Brain microvascular endothelial cell (primary cell): ENCODE data around the gene TMEM209.

Experiments
- DNase-seq: peaks from one replicate; pipeline ENCODE4 v3.0.0-alpha.2; 2020
- H3K27ac ChIP-seq: fragments of 250-450 bp; sonication (Bioruptor Pico); 2 replicates; pipeline ENCODE4 v1.5.1; 2020; ENCODE audit warnings: mild to moderate bottlenecking, moderate library complexity
- H3K27me3 ChIP-seq: fragments of 250-450 bp; sonication (Bioruptor Pico); replicated peaks from 2 replicates; pipeline ENCODE4 v1.5.1; 2020; ENCODE audit warnings: mild to moderate bottlenecking
- H3K36me3 ChIP-seq: fragments of 250-450 bp; sonication (Bioruptor Pico); replicated peaks from 2 replicates; pipeline ENCODE4 v1.5.1; 2020; ENCODE audit warnings: mild to moderate bottlenecking
- H3K4me3 ChIP-seq: 2 replicates; pipeline ENCODE4 v1.5.1; 2011; ENCODE audit warnings: low read depth, mild to moderate bottlenecking, control low read depth, low read length, moderate library complexity
- in situ Hi-C: cut with HindIII; loops from 2 replicates; pipeline ENCODE4 v1.10.0; 2017; ENCODE audit warnings: low sequenced_read_pairs, low pct_ligation_motif_present
- TF ChIP-seq, protein P1 (sequence below): IDR thresholded peaks from 2 replicates; pipeline ENCODE4 v1.5.1; 2011; ENCODE audit warnings: low read depth, mild to moderate bottlenecking, moderate library complexity, low read length, control low read depth, inconsistent platforms; ENCODE audit errors: missing control alignments

TMEM209 gene

DNA sequence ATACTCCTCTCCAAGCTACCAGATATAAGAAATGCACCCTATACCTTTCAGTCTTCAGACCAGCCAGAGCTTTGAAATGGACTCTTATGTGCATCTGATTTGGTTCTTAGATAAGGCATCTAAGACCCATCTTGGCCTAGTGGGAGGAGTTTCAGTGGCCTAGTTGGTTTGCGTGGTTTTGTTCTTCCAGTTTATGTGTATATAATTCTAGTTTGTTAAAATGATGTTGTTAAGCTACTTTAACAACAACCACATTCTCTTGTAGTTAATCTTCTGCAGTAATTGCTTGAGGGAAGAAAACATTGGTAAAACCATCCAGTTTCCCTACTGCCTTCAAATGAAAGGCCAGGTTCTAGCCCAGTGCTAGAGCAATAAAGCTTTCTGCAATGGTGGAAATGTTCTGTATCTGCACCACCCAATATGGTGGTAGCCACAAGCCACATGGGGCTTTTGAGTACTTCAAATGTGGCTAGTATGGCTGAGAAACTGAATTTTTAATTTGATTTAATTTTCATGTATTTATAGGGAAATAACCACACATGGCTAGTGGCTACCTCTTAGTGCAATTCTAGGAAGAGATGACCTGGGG is 68.5 kb downstream of the TMEM209 start:
- in situ Hi-C loops = no loop called here

DNA sequence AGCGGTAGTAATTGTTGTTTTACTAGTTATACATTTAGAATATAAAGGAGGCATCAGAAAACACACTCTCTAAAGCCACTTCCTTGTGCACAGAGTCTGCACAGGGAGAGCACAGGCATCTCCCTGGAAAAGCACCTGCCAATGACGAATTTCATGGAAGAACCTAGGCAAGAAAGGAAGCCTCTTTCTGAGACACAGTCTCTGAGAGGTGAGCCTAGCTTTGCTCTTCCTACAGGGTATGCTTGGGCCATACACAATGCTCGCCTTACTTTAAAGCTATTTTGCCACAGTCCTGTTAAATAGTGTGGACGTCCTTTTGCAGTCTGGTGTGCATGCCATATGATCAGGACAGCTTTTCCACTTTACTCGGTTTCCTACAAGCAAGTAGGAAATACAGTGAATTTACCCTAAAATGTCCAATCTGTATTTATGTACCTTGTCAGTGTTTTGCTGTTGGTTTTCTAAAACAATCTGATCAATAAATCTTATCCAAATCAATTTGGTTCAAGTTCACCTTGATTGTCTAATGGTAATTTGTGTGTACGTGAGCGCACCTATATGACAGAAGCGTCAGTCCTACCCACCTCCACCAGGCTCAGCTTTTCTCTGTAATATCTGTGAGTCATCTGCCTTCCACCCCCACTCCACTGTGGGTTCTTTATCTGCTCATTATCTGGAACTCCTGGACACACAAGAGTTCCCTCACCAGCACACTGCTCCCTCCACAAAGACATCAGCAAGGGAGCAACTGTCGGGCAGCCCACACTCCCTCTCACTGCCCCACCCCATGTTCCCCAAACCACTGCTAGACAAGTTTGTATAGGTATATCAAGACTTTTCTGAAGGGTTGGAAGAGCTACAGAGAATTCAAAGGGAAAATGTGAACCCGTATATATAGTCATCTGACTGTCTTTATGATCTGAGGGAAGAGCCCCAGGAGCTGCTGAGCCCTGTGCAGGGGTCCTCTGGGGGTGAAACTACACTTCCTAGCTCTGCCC is 69.7 kb downstream of the TMEM209 start:
- in situ Hi-C loops = no loop called here
- TF ChIP-seq, protein P1, sequence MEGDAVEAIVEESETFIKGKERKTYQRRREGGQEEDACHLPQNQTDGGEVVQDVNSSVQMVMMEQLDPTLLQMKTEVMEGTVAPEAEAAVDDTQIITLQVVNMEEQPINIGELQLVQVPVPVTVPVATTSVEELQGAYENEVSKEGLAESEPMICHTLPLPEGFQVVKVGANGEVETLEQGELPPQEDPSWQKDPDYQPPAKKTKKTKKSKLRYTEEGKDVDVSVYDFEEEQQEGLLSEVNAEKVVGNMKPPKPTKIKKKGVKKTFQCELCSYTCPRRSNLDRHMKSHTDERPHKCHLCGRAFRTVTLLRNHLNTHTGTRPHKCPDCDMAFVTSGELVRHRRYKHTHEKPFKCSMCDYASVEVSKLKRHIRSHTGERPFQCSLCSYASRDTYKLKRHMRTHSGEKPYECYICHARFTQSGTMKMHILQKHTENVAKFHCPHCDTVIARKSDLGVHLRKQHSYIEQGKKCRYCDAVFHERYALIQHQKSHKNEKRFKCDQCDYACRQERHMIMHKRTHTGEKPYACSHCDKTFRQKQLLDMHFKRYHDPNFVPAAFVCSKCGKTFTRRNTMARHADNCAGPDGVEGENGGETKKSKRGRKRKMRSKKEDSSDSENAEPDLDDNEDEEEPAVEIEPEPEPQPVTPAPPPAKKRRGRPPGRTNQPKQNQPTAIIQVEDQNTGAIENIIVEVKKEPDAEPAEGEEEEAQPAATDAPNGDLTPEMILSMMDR = no peak
- Histone ChIP-seq H3K27ac (no peak overlapping the region), H3K4me3 (no peak overlapping the region), H3K36me3 (peaks cover 21% of the 10 kb centered on the region), H3K27me3 (no peaks in the 10 kb centered on the region)
- peak; percentile 70 for DNase-seq

More for the DNA sequence above, 68.5 kb downstream of the TMEM209 start:
- TF ChIP-seq, protein P1 = no peak
- Histone ChIP-seq H3K4me3 (no peak overlapping the region), H3K36me3 (peaks cover 11% of the 10 kb centered on the region), H3K27me3 (no peaks in the 10 kb centered on the region), H3K27ac (no peak overlapping the region)
- no peak for DNase-seq

DNA sequence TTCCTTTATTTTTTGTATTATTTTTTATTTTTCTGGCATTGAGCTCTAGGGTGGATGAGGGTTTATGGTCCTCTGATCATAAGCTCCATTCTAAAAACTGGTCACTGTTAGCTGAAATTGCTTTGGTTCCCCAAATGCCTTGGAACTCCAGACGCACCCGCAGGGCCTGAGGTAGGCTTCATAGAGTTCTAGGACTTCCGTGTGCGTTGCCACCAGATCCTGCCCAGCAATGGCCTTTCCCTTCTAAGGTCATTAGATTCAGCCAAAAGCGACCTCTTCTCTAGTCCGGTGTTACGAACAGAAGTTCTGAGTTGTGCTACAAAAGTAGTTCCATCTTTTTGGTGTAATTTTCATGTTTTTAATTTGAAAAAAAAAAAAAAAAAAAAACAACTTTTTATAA is 70.5 kb downstream of the TMEM209 start:
- TF ChIP-seq, protein P1 = no peak
- Histone ChIP-seq H3K27me3 (no peaks in the 10 kb centered on the region), H3K4me3 (no peak overlapping the region), H3K27ac (no peak overlapping the region), H3K36me3 (peaks cover 25% of the 10 kb centered on the region)
- no peak for DNase-seq
- in situ Hi-C loops = no loop called here

DNA sequence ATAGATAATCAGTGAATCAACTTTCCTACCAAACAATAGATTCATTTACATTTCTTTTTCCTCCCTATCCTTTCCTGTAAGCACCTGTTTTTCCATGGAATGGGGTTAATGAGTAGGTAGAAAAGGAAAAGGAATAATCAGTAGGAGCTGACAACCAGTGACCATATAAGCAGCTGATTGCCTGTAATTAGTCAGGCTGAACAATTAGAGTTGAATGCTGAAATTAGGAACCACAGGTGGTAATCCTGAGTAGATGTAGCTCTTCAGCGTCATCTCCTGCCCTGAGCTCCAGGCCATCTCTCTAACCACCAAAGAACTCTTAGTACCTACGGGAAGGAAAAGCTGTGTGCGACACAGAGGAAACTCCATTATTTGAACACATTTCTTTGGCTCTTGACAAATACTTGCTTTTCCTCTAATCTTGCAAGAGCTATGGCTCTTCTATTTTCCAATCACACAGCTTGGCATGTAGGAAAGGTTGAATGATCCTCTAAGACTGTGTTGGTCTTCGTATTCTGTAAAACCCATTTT is 71.0 kb downstream of the TMEM209 start:
- TF ChIP-seq, protein P1 = no peak
- Histone ChIP-seq H3K4me3 (no peak overlapping the region), H3K36me3 (peaks cover 29% of the 10 kb centered on the region), H3K27me3 (no peaks in the 10 kb centered on the region), H3K27ac (no peak overlapping the region)
- DNase-seq = no peak
- in situ Hi-C loops = no loop called here

DNA sequence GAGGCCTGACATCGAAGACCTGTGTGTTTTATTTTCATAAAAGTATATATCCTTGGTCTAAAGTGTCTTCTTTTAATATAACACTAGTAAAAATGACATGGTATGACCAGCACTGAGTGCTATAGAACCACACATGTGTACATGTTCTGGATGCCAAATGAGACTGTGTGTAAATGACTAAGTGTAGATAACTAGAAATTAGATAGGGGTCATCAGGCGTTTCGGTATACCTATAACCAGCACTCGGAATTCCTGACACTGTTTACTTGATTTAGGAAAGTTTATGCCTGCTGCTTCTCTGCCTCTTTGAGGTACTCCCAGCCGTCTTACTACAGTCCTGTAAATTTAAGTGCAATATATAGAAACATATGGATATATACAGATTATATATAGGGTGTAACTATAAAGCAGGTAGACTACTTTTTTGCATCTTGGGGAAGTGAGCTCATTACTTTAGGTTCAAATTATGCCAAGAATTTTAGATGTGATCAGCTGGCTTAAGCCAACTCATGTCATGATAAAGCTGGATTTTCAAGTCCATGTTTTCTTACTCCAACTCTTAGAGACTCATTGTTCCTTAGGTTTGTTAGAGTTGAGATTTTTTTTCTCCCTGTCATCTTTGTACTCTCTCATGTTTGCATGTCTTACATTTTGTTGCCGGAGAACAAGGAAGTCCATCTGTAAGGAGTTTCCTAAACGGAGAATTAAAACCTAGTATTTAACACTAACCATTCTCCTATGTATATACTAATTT is 72.0 kb downstream of the TMEM209 start:
- H3K36me3 ChIP-seq = peaks cover 31% of the 10 kb centered on the region
- TF ChIP-seq, protein P1 = no peak
- H3K4me3 ChIP-seq = no peak overlapping the region
- in situ Hi-C loops = no loop called here
- DNase-seq = no peak
- H3K27ac ChIP-seq = no peak overlapping the region
- H3K27me3 ChIP-seq = no peaks in the 10 kb centered on the region
